Caco-2 (cell line): ENCODE results near the gene ADGRL3. TPM values are rescaled to one million over a fixed set of nuclear protein-coding genes. Genes with fewer than 3 reads are reported as not detected.

Experiments
- BruUV-seq: library from RNA; stranded (reverse); fragments of 400-500 nt; replicated peaks from 2 replicates; lab custom pipeline; 2021; lab: Mats Ljungman, UMichigan
- CTCF ChIA-PET: fragments of 300-600 bp; sonication (Branson Sonifier 250); formaldehyde crosslinking; loops from one replicate; lab custom pipeline; 2022; ENCODE audit warnings: antibody characterized with exemption; lab: Charles Lee
- POLR2A ChIA-PET: fragments of 300-600 bp; sonication (Branson Sonifier 250); formaldehyde crosslinking; loops from one replicate; lab custom pipeline; 2022; ENCODE audit warnings: antibody characterized with exemption; lab: Charles Lee
- DNase-seq, 2 experiments: peaks; one replicate each; pipeline versions ENCODE4 v3.0.0 to v3.0.0-alpha.2; 2020 to 2022
- H3K27me3 ChIP-seq: replicated peaks from 2 replicates; pipeline ENCODE4 v1.6.0; 2011; ENCODE audit warnings: low read length; ENCODE audit not compliant: control insufficient read depth, insufficient read depth
- H3K36me3 ChIP-seq: 2 replicates; pipeline ENCODE4 v1.5.1; 2011; ENCODE audit warnings: low read length; ENCODE audit not compliant: control insufficient read depth, insufficient read depth
- H3K4me1 ChIP-seq: fragments of 250-450 bp; sonication (Bioruptor Pico); 2 replicates; pipeline ENCODE4 v1.5.1; 2020; ENCODE audit warnings: mild to moderate bottlenecking
- H3K4me3 ChIP-seq: 2 replicates; pipeline ENCODE4 v1.5.1; 2011; ENCODE audit warnings: low read depth, mild to moderate bottlenecking, control low read depth, low read length
- H3K9me3 ChIP-seq: fragments of 250-450 bp; sonication (Bioruptor Pico); 2 replicates; pipeline ENCODE4 v1.5.1; 2020; ENCODE audit warnings: mild to moderate bottlenecking, moderate library complexity
- H3K27ac Mint-ChIP-seq: one replicate; pipeline ENCODE4 v1.8.0; 2022; ENCODE audit warnings: mixed read lengths; ENCODE audit not compliant: unreplicated experiment
- H3K27me3 Mint-ChIP-seq: one replicate; pipeline ENCODE4 v1.8.0; 2022; ENCODE audit warnings: mixed read lengths; ENCODE audit not compliant: insufficient read depth, unreplicated experiment
- H3K36me3 Mint-ChIP-seq: one replicate; pipeline ENCODE4 v1.8.0; 2022; ENCODE audit warnings: mild to moderate bottlenecking, mixed read lengths; ENCODE audit not compliant: insufficient read depth, unreplicated experiment
- H3K4me1 Mint-ChIP-seq: one replicate; pipeline ENCODE4 v1.8.0; 2022; ENCODE audit warnings: low read depth, mixed read lengths; ENCODE audit not compliant: unreplicated experiment
- H3K4me3 Mint-ChIP-seq: one replicate; pipeline ENCODE4 v1.8.0; 2022; ENCODE audit warnings: mild to moderate bottlenecking, moderate library complexity, mixed read lengths; ENCODE audit not compliant: unreplicated experiment
- H3K9me3 Mint-ChIP-seq: one replicate; pipeline ENCODE4 v1.8.0; 2022; ENCODE audit warnings: mixed read lengths; ENCODE audit not compliant: unreplicated experiment
- intact Hi-C: fragments of 100-400 bp; cut with micrococcal nuclease; formaldehyde crosslinking; loops from one replicate; pipeline ENCODE4 v1.10.0; 2022; ENCODE audit not compliant: unreplicated experiment
- total RNA-seq: library from RNA; stranded (reverse); gene quantifications from 2 replicates; pipeline ENCODE4 v1.2.3, GENCODE V29; 2022
- TF ChIP-seq, protein P1 (sequence below), 2 experiments: fragments of 200-600 bp in 1 of 2; IDR thresholded peaks; 1 replicate in 1 of 2; 2 replicates in 1 of 2; pipeline versions ENCODE4 v1.5.1 to v1.8.0; 2011 to 2022; ENCODE audit warnings: antibody characterized with exemption in 1 of 2, control low read depth in 1 of 2, inconsistent platforms in 1 of 2, low read depth in 1 of 2, low read length in 1 of 2, mild to moderate bottlenecking in 1 of 2, moderate library complexity in 1 of 2; ENCODE audit not compliant: insufficient read depth in 1 of 2, severe bottlenecking in 1 of 2, unreplicated experiment in 1 of 2

The ADGRL3 gene
- total RNA-seq, 1 experiment from 2014 or later: 1.5 TPM

DNA sequence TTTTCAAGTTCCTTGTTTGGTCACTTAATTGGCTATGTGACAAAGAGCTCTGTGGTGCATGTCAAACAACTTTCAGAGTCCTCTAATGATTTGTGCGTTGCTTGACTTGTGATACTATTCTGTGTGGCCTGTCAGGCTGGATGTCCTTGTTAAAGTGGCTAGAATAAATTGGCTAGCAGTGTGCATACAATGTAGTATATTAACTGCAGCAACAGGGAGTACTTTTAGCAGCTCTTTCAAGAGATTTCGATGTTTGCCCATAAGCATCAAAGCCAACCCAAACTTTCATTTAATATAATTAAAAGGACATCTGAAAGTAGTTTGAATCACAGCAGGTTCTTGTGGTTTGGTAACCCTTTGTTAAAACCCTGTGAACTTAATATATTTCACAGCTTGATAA is 718.9 kb downstream of the ADGRL3 start:
- Histone ChIP-seq H3K36me3 (no peaks in the 10 kb centered on the region), H3K4me1 (peaks cover 20% of the 10 kb centered on the region), H3K4me3 (no peak overlapping the region), H3K9me3 (no peaks in the 10 kb centered on the region), H3K27me3 (no peaks in the 10 kb centered on the region)
- Mint-ChIP-seq H3K9me3 (no peaks in the 10 kb centered on the region), H3K36me3 (no peaks in the 10 kb centered on the region), H3K4me1 (no peaks in the 10 kb centered on the region), H3K4me3 (no peak overlapping the region), H3K27me3 (peaks cover 10% of the 10 kb centered on the region), H3K27ac (no peak overlapping the region)
- intact Hi-C loops: no loop called here
- ChIA-PET CTCF (no interaction called here), POLR2A (no interaction called here)
- TF ChIP-seq, protein P1, sequence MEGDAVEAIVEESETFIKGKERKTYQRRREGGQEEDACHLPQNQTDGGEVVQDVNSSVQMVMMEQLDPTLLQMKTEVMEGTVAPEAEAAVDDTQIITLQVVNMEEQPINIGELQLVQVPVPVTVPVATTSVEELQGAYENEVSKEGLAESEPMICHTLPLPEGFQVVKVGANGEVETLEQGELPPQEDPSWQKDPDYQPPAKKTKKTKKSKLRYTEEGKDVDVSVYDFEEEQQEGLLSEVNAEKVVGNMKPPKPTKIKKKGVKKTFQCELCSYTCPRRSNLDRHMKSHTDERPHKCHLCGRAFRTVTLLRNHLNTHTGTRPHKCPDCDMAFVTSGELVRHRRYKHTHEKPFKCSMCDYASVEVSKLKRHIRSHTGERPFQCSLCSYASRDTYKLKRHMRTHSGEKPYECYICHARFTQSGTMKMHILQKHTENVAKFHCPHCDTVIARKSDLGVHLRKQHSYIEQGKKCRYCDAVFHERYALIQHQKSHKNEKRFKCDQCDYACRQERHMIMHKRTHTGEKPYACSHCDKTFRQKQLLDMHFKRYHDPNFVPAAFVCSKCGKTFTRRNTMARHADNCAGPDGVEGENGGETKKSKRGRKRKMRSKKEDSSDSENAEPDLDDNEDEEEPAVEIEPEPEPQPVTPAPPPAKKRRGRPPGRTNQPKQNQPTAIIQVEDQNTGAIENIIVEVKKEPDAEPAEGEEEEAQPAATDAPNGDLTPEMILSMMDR (IDR thresholded peaks at IDR 0.05; ENCODE audit: insufficient read depth in 1 of 2, low read depth in 1 of 2, low read length in 1 of 2, severe bottlenecking in 1 of 2, unreplicated experiment in 1 of 2): no peak
- BruUV-seq: no TSS peak
- DNase-seq: no peak

DNA sequence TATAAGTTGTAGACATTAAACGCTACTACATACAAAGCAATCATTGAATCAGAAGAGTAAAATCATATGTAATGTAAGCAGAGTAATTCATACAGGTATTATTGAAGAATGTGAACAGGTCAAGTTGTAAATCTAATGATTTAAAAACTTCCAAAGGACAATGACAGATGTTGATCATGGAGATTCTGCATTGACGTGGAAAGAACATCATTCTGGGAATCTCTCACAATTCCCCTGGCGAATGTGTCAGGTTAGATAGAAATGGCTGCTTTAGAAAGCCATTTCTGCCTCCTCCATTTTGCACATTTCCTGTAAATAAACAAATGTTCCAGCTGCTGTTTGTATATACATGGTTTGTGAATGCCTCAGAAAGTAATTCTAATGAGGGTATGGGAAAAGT is 719.4 kb downstream of the ADGRL3 start:
- Mint-ChIP-seq H3K9me3 (no peaks in the 10 kb centered on the region), H3K4me3 (no peak overlapping the region), H3K4me1 (no peaks in the 10 kb centered on the region), H3K36me3 (no peaks in the 10 kb centered on the region), H3K27me3 (peaks cover 10% of the 10 kb centered on the region), H3K27ac (no peak overlapping the region)
- BruUV-seq: no TSS peak
- peaks cover 20% of the 10 kb centered on the region for H3K4me1 ChIP-seq
- H3K27me3 ChIP-seq: no peaks in the 10 kb centered on the region
- TF ChIP-seq, protein P1 (IDR thresholded peaks at IDR 0.05; ENCODE audit: insufficient read depth in 1 of 2, low read depth in 1 of 2, low read length in 1 of 2, severe bottlenecking in 1 of 2, unreplicated experiment in 1 of 2): no peak
- ChIA-PET POLR2A (no interaction called here), CTCF (no interaction called here)
- intact Hi-C loops: no loop called here
- no peaks in the 10 kb centered on the region for H3K9me3 ChIP-seq
- DNase-seq: no peak
- H3K36me3 ChIP-seq: no peaks in the 10 kb centered on the region
- H3K4me3 ChIP-seq: no peak overlapping the region

DNA sequence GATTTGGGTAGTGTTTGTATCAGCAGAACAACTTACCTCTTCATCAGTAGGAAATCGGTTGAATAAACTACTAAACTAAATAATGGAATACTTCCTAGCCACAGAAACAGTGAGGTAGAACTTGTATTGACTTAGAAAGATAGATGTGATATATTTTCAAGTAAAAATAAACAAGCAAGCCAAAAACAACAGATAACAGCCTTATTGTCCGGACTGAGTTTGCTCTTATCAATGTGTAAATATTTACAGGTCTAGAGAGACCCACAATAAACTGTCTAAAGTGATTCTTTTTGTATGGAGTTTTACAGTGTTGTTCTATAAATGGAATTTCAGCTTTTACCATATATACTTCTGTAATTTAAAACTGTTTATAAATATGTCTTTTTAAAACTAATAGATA is 721.8 kb downstream of the ADGRL3 start:
- ChIA-PET CTCF (no interaction called here), POLR2A (no interaction called here)
- no peak overlapping the region for H3K4me3 ChIP-seq
- Mint-ChIP-seq H3K36me3 (no peaks in the 10 kb centered on the region), H3K4me3 (no peak overlapping the region), H3K27ac (no peak overlapping the region), H3K27me3 (peaks cover 10% of the 10 kb centered on the region), H3K4me1 (no peaks in the 10 kb centered on the region), H3K9me3 (no peaks in the 10 kb centered on the region)
- BruUV-seq: no TSS peak
- DNase-seq: peak in 1 of 2 experiments; percentile 3
- no peaks in the 10 kb centered on the region for H3K27me3 ChIP-seq
- H3K9me3 ChIP-seq: no peaks in the 10 kb centered on the region
- H3K36me3 ChIP-seq: no peaks in the 10 kb centered on the region
- TF ChIP-seq, protein P1 (IDR thresholded peaks at IDR 0.05; ENCODE audit: insufficient read depth in 1 of 2, low read depth in 1 of 2, low read length in 1 of 2, severe bottlenecking in 1 of 2, unreplicated experiment in 1 of 2): no peak
- intact Hi-C loops: no loop called here
- peaks cover 20% of the 10 kb centered on the region for H3K4me1 ChIP-seq
